ENCODE results near the gene HDAC4.

GRCh38 chr2:239394346-239394945 lies 6.4 kb downstream of the HDAC4 start:
- no peak for TF ChIP-seq FOXM1 (IDR thresholded peaks at IDR 0.05; ENCODE audit: borderline replicate concordance)
- no peak for TF ChIP-seq TARDBP (IDR thresholded peaks at IDR 0.05)
- TF ChIP-seq SP1 (IDR thresholded peaks at IDR 0.05): no peak
- TF ChIP-seq NFRKB (IDR thresholded peaks at IDR 0.05): no peak
- TF ChIP-seq FOXA1 (IDR thresholded peaks at IDR 0.05): no peak
- TF ChIP-seq BHLHE40 (IDR thresholded peaks at IDR 0.05; ENCODE audit: borderline replicate concordance): no peak
- TF ChIP-seq SUZ12 (IDR thresholded peaks at IDR 0.05): no peak
- no peak for TF ChIP-seq PKNOX1 (IDR thresholded peaks at IDR 0.05)
- TF ChIP-seq HDGF (IDR thresholded peaks at IDR 0.05; ENCODE audit: borderline replicate concordance): no peak
- no peak for TF ChIP-seq ARNT (IDR thresholded peaks at IDR 0.05)

Measured in HEK293T (cell line).